PC-3 (cell line): Measurements from ENCODE around the gene AGXT. TPM values are rescaled to one million over a fixed set of nuclear protein-coding genes. Genes with fewer than 3 reads are reported as not detected.

ENCODE experiments used
- ATAC-seq: fragments of 200-7000 bp; cut with Tn5 transposase; 2 replicates; pipeline ENCODE4 v1.9.1; 2020; ENCODE audit warnings: mild to moderate bottlenecking, moderate library complexity
- BruUV-seq: library from RNA; stranded (reverse); fragments of 400-500 nt; replicated peaks from 2 replicates; lab custom pipeline; 2021; lab: Mats Ljungman, UMichigan
- CTCF ChIA-PET: fragments of 300-600 bp; sonication (Branson Sonifier 250); formaldehyde crosslinking; loops from one replicate; lab custom pipeline; 2022; ENCODE audit warnings: antibody characterized with exemption; lab: Charles Lee
- POLR2A ChIA-PET: fragments of 300-600 bp; sonication (Branson Sonifier 250); formaldehyde crosslinking; loops from one replicate; lab custom pipeline; 2022; ENCODE audit warnings: antibody characterized with exemption; ENCODE audit not compliant: unreplicated experiment; lab: Charles Lee
- DNase-seq: peaks from one replicate; pipeline ENCODE4 v3.0.0-alpha.2; 2015
- H2AFZ ChIP-seq: fragments of 300-600 bp; sonication (generic); 2 replicates; pipeline ENCODE4 v1.6.0; 2016; ENCODE audit warnings: antibody characterized with exemption, low read length
- H3F3A ChIP-seq: fragments of 300-600 bp; sonication (generic); one replicate; pipeline ENCODE4 v1.6.0; 2017; ENCODE audit warnings: antibody characterized with exemption, low read length, control low read depth, mild to moderate bottlenecking; ENCODE audit not compliant: unreplicated experiment
- H3K27ac ChIP-seq: fragments of 300-600 bp; sonication (generic); 2 replicates; pipeline ENCODE4 v1.5.1; 2016; ENCODE audit warnings: mild to moderate bottlenecking, low read length
- H3K27me3 ChIP-seq: fragments of 300-600 bp; sonication (generic); 2 replicates; pipeline ENCODE4 v1.6.1; 2016; ENCODE audit warnings: low read length, mixed read lengths
- H3K36me3 ChIP-seq: fragments of 300-600 bp; sonication (generic); 2 replicates; pipeline ENCODE4 v1.6.1; 2016; ENCODE audit warnings: low read depth, mixed run types, low read length, mixed read lengths
- H3K4me1 ChIP-seq: fragments of 300-600 bp; sonication (generic); 2 replicates; pipeline ENCODE4 v1.5.1; 2016; ENCODE audit warnings: low read length; ENCODE audit not compliant: insufficient read depth
- H3K4me2 ChIP-seq: fragments of 300-600 bp; sonication (generic); 2 replicates; pipeline ENCODE4 v1.6.0; 2016; ENCODE audit warnings: low read length
- H3K4me3 ChIP-seq: fragments of 300-600 bp; sonication (generic); 2 replicates; pipeline ENCODE4 v1.5.1; 2016; ENCODE audit warnings: mild to moderate bottlenecking, low read length, mixed read lengths
- H3K79me2 ChIP-seq: fragments of 300-600 bp; sonication (generic); 2 replicates; pipeline ENCODE4 v1.6.1; 2017; ENCODE audit warnings: low read length, mixed read lengths
- H3K9ac ChIP-seq: fragments of 300-600 bp; sonication (generic); 2 replicates; pipeline ENCODE4 v1.6.0; 2016; ENCODE audit warnings: mild to moderate bottlenecking, low read length
- H3K9me2 ChIP-seq: fragments of 300-600 bp; sonication (generic); replicated peaks from 2 replicates; pipeline ENCODE4 v1.6.1; 2016; ENCODE audit warnings: mixed run types, low read length, mixed read lengths
- H3K9me3 ChIP-seq: fragments of 300-600 bp; sonication (generic); 2 replicates; pipeline ENCODE4 v1.6.1; 2016; ENCODE audit warnings: low read length, mixed read lengths
- H4K20me1 ChIP-seq: fragments of 300-600 bp; sonication (generic); 2 replicates; pipeline ENCODE4 v1.6.1; 2016; ENCODE audit warnings: low read length, mixed read lengths
- EZH2 ChIP-seq: fragments of 300-600 bp; sonication (generic); IDR thresholded peaks from one replicate; pipeline ENCODE4 v1.6.1; 2017; ENCODE audit warnings: antibody characterized with exemption, mild to moderate bottlenecking, low read length; ENCODE audit not compliant: unreplicated experiment
- EZH2phosphoT487 ChIP-seq: fragments of 300-600 bp; sonication (generic); IDR thresholded peaks from 2 replicates; pipeline ENCODE4 v1.6.1; 2018; ENCODE audit warnings: mild to moderate bottlenecking, antibody characterized with exemption, low read length, borderline replicate concordance
- intact Hi-C: fragments of 100-400 bp; cut with micrococcal nuclease; formaldehyde crosslinking; loops from 2 replicates; pipeline ENCODE4 v1.9.0; 2023
- total RNA-seq: library from RNA; depleted of rRNA; stranded (reverse); fragments of >200 nt; gene quantifications from 2 replicates; pipeline ENCODE4 v1.2.3, GENCODE V29; 2014
- TF ChIP-seq, protein P1 (sequence below): fragments of 300-600 bp; sonication (generic); conservative IDR thresholded peaks from 2 replicates; pipeline ENCODE4 v1.5.1; 2017; ENCODE audit warnings: antibody characterized with exemption, low read depth, mild to moderate bottlenecking, low read length

The AGXT gene
- total RNA-seq, 1 experiment from 2014 or later, result not detected

DNA sequence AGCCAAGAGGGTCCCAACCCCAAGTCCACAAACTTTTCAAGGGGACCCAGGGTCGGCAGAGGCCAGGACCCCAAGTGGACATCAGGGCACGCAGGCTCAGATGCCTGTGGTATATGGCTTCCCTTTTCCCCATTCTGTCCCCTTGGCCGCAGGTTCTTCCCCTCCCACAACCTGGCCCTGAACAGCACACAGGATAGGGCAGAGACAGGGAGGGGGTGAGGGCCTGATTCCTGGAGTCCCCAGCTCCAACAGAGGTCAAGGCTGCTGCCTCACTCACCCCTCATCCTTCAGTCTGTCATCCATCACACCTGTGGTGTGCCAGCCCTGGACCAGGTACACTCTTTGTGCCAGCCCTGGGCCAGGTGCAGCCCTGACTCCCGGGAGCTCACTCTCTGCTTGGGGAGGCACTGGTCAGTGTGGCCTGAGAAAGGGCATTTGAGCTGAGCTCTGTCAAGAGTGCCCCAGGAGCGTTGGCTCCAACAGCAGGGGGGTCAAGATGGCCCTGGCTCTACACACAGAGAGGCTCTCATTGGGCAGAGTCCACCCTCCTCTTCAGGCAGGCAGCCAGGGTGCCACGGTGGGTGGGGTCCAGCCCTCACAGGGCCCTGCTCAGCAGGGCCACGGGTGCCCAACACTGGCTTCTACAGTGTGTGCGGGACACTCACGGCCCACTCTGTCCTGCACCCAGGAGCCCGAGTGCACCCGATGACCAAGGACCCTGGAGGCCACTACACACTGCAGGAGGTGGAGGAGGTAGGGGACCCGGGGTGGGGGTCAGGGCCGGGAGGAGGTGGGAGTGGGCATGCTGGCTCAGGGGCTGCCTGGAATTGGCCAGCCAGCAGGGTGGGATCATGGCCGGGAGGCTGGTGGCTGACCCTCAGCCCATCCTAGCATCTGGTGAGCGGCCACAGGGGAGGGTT, 1.6 kb downstream of the AGXT start:
- Histone ChIP-seq H3K4me2 (no peak overlapping the region), H3K4me1 (no peaks in the 10 kb centered on the region), H3K36me3 (no peaks in the 10 kb centered on the region), H3K9ac (no peak overlapping the region), H3K9me2 (no peaks in the 10 kb centered on the region), H3K27ac (no peak overlapping the region), H3K27me3 (peaks cover 8% of the 10 kb centered on the region), H2AFZ (no peak overlapping the region), H3K9me3 (no peaks in the 10 kb centered on the region), H3F3A (no peaks in the 10 kb centered on the region), H4K20me1 (no peaks in the 10 kb centered on the region), H3K4me3 (no peak overlapping the region), H3K79me2 (no peaks in the 10 kb centered on the region)
- TF ChIP-seq EZH2phosphoT487 (no peak), EZH2 (no peak)
- TF ChIP-seq, protein P1, sequence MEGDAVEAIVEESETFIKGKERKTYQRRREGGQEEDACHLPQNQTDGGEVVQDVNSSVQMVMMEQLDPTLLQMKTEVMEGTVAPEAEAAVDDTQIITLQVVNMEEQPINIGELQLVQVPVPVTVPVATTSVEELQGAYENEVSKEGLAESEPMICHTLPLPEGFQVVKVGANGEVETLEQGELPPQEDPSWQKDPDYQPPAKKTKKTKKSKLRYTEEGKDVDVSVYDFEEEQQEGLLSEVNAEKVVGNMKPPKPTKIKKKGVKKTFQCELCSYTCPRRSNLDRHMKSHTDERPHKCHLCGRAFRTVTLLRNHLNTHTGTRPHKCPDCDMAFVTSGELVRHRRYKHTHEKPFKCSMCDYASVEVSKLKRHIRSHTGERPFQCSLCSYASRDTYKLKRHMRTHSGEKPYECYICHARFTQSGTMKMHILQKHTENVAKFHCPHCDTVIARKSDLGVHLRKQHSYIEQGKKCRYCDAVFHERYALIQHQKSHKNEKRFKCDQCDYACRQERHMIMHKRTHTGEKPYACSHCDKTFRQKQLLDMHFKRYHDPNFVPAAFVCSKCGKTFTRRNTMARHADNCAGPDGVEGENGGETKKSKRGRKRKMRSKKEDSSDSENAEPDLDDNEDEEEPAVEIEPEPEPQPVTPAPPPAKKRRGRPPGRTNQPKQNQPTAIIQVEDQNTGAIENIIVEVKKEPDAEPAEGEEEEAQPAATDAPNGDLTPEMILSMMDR, result no peak
- intact Hi-C loops, result no loop called here
- ChIA-PET POLR2A (no interaction called here), CTCF (no interaction called here)
- ATAC-seq (no peak), DNase-seq (no peak)
- BruUV-seq, result no TSS peak

DNA sequence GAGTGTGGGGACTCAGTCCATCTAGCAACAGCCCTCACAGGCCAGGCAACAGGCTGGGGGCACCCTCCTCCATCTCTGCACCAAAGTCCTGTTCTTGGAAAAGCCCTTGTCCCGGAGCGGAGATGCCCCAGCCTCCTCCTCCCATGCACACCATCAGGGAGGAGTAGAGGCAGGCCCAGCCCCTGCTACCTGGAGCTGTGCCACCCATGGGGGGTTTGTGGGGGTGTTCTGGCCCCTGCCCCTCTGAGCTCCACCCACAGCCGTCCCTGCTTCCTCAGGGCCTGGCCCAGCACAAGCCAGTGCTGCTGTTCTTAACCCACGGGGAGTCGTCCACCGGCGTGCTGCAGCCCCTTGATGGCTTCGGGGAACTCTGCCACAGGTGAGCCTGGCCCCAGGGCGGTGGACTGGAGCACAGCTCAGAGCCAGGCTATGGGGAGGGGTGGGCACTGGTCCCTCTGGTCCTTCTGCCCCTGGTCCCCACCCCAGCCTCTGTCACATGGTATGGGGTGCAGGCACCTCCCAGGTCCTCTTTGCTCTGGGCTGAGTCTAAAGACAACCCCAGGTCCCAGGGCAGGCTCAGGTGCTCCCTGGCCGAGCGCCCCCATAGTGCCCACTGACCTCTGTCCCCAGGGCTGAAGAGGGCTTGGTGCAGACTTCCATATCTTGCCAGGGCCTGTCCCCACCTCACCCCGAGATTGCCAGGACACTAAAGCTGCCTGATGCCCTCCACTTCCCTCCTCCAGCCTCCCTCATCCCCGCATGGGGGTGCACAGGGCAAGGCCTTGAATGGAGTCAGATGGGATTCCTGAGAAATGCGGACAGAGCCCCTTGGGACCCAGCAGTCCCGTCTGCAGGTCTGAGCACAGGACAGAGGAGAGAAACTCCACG, 2.7 kb downstream of the AGXT start:
- no peaks in the 10 kb centered on the region for H3K4me1 ChIP-seq
- no peaks in the 10 kb centered on the region for H3K9me3 ChIP-seq
- H3K36me3 ChIP-seq, result no peaks in the 10 kb centered on the region
- H3K27ac ChIP-seq, result no peak overlapping the region
- POLR2A ChIA-PET, result no interaction called here
- H3K9ac ChIP-seq, result no peak overlapping the region
- H2AFZ ChIP-seq, result no peak overlapping the region
- H3K9me2 ChIP-seq, result no peaks in the 10 kb centered on the region
- H3K79me2 ChIP-seq, result no peaks in the 10 kb centered on the region
- peaks cover 8% of the 10 kb centered on the region for H3K27me3 ChIP-seq
- no TSS peak for BruUV-seq
- DNase-seq (no peak), ATAC-seq (no peak)
- H4K20me1 ChIP-seq, result no peaks in the 10 kb centered on the region
- CTCF ChIA-PET, result no interaction called here
- TF ChIP-seq EZH2phosphoT487, result no peak
- TF ChIP-seq EZH2, result no peak
- TF ChIP-seq, protein P1, result no peak
- H3K4me3 ChIP-seq, result no peak overlapping the region
- H3F3A ChIP-seq, result no peaks in the 10 kb centered on the region
- intact Hi-C loops, result no loop called here
- H3K4me2 ChIP-seq, result no peak overlapping the region
